MM.1S (cell line): ENCODE data around the gene KLC4.

Source experiments
- CTCF ChIP-seq: fragments of 300-600 bp; sonication (generic); IDR thresholded peaks from 2 replicates; pipeline ENCODE4 v1.5.1; 2016; ENCODE audit warnings: antibody characterized with exemption, low read length, mixed read lengths
- EZH2 ChIP-seq: fragments of 300-600 bp; sonication (generic); optimal IDR thresholded peaks from 2 replicates; pipeline ENCODE3; 2017; ENCODE audit warnings: low read depth, mild to moderate bottlenecking, antibody characterized with exemption, low read length, mixed read lengths
- EZH2phosphoT487 ChIP-seq: fragments of 300-600 bp; sonication (generic); IDR thresholded peaks from 2 replicates; pipeline ENCODE4 v1.6.1; 2018; ENCODE audit warnings: antibody characterized with exemption, low read length

GRCh38 chr6:43013843-43014433 lies 45.5 kb upstream of the KLC4 start, which contains the start of the genes KLHDC3 and MEA1:
- TF ChIP-seq CTCF (no peak), EZH2 (no peak), EZH2phosphoT487 (no peak)
